ENCODE measurements around the gene LYZ. TPM values are rescaled to one million over a fixed set of nuclear protein-coding genes. Genes with fewer than 3 reads are reported as not detected.

The LYZ gene
- total RNA-seq, 1 experiment from 2014 or later = not detected

GRCh38 chr12:69318225-69318624 lies 30.0 kb upstream of the LYZ start:
- H4K5ac ChIP-seq (ENCODE audit: insufficient read length, low read depth, low read length) = no peak overlapping the region
- Mint-ChIP-seq H3K36me3 (ENCODE audit: insufficient read depth in 1 of 3, low read depth in 3 of 3) (peaks cover 19 to 34% (median 21%) of the 10 kb centered on the region in 3 experiments), H3K4me1 (peaks cover 14 to 16% of the 10 kb centered on the region in 2 experiments), H3K4me3 (no peak overlapping the region), H3K27me3 (ENCODE audit: low read depth) (no peaks in the 10 kb centered on the region; the same call in none of the 2 replicates), H3K27ac (no peak overlapping the region), H3K9me3 (peaks cover 33 to 49% of the 10 kb centered on the region in 2 experiments)
- no peak overlapping the region for H2AK5ac ChIP-seq (ENCODE audit: insufficient read length, low read length)
- no peaks in the 10 kb centered on the region for H3K9me3 ChIP-seq (ENCODE audit: control insufficient read depth, low read depth, low read length)
- H3K79me2 ChIP-seq (ENCODE audit: insufficient read depth, low read length) = no peaks in the 10 kb centered on the region
- H3K23me2 ChIP-seq (ENCODE audit: insufficient read length, low read depth, low read length, poor library complexity, severe bottlenecking) = no peaks in the 10 kb centered on the region
- H4K91ac ChIP-seq (ENCODE audit: insufficient read length, low read depth, low read length) = no peak overlapping the region
- H3K56ac ChIP-seq (ENCODE audit: insufficient read length, low read depth, low read length) = no peak overlapping the region
- no peak overlapping the region for H3K27ac ChIP-seq (ENCODE audit: insufficient read length, low read depth, low read length)
- no peak overlapping the region for H3K18ac ChIP-seq (ENCODE audit: insufficient read length, low read depth, low read length)
- no peak overlapping the region for H2BK20ac ChIP-seq (ENCODE audit: low read depth, low read length, poor library complexity, severe bottlenecking)
- no CpG with 5 or more reads among the region's 2 CpGs for WGBS (ENCODE audit: extremely low coverage, insufficient read length, low lambda C conversion rate)
- H2AFZ ChIP-seq (ENCODE audit: low read length) = no peak overlapping the region
- TF ChIP-seq CTCF (conservative IDR thresholded peaks at IDR 0.05) = no peak
- H3K79me1 ChIP-seq (ENCODE audit: insufficient read depth, low read depth, low read length, poor library complexity, severe bottlenecking) = no peaks in the 10 kb centered on the region
- peaks cover 5% of the 10 kb centered on the region; the same call in 1 of the 2 replicates for H3K4me1 ChIP-seq (ENCODE audit: insufficient read depth, low read length)
- no peak for DNase-seq
- H3K4ac ChIP-seq (ENCODE audit: low read depth, low read length) = no peak overlapping the region
- H3T11ph ChIP-seq (ENCODE audit: low read length) = no peak overlapping the region
- no peak overlapping the region for H3K9ac ChIP-seq (ENCODE audit: extremely low read depth, insufficient read length, low read length)
- no peaks in the 10 kb centered on the region for H3K27me3 ChIP-seq (ENCODE audit: insufficient read depth, low read length)
- no peak overlapping the region for H2BK120ac ChIP-seq (ENCODE audit: low read depth, low read length, poor library complexity, severe bottlenecking)
- H2BK12ac ChIP-seq (ENCODE audit: insufficient read length, low read depth, low read length) = no peak overlapping the region
- no peak overlapping the region for H3K14ac ChIP-seq (ENCODE audit: insufficient read depth, low read length)
- H2BK15ac ChIP-seq (ENCODE audit: low read depth, low read length) = no peak overlapping the region
- no peak overlapping the region for H3K23ac ChIP-seq (ENCODE audit: insufficient read length, low read depth, low read length)
- no peak overlapping the region for H2BK5ac ChIP-seq (ENCODE audit: insufficient read length, low read length)
- no peak overlapping the region for H3K4me2 ChIP-seq (ENCODE audit: insufficient read depth, insufficient read length, low read length)
- H4K8ac ChIP-seq (replicated peaks; ENCODE audit: insufficient read length, low read depth, low read length) = no peak overlapping the region
- H4K20me1 ChIP-seq (ENCODE audit: control insufficient read depth, insufficient read depth, insufficient read length) = no peaks in the 10 kb centered on the region
